ENCODE measurements around the gene SLC15A3. TPM values are rescaled to one million over a fixed set of nuclear protein-coding genes. Genes with fewer than 3 reads are reported as not detected.
A peak's percentile ranks its signal among the peaks of the same experiment; 100 is the strongest.

Gene SLC15A3
- polyA plus RNA-seq, 4 donors: 4.5 to 26.0 (median 11.3) TPM

- H3K36me3 ChIP-seq (ENCODE audit: control insufficient read depth in 3 of 3, insufficient read depth in 2 of 3, low read depth in 1 of 3, low read length in 3 of 3): peaks cover 17 to 57% (median 36%) of the 10 kb centered on the region in 3 donors
- FAIRE-seq: no peak
Observed at GRCh38 chr11:60900673-60901404, 51.1 kb downstream of the SLC15A3 start.

GRCh38 chr11:60899977-60900376 lies 52.0 kb downstream of the SLC15A3 start:
- H3K36me3 ChIP-seq (ENCODE audit: control insufficient read depth in 3 of 3, insufficient read depth in 2 of 3, low read depth in 1 of 3, low read length in 3 of 3): peaks cover 22 to 57% (median 38%) of the 10 kb centered on the region in 3 donors
- peaks cover 0 to 8% (median 5%) of the 10 kb centered on the region in 3 donors for H3K4me1 ChIP-seq (ENCODE audit: control insufficient read depth in 3 of 3, insufficient read depth in 2 of 3, low read depth in 1 of 3, low read length in 2 of 3)
- no peak overlapping the region for H3K27ac ChIP-seq (ENCODE audit: low read depth in 1 of 3, low read length in 2 of 3)
- H3K9me3 ChIP-seq (ENCODE audit: control insufficient read depth in 2 of 2, insufficient read depth in 1 of 2, low read depth in 1 of 2, low read length in 1 of 2): no peaks in the 10 kb centered on the region
- H3K27me3 ChIP-seq (ENCODE audit: control insufficient read depth in 3 of 3, insufficient read depth in 3 of 3, low read length in 3 of 3): no peaks in the 10 kb centered on the region
- WGBS, 3 donors: 60 to 79% (median 65%) methylated on average over 4 of the region's 4 CpGs
- no peak for FAIRE-seq
- no peak for DNase-seq
- H3K4me3 ChIP-seq (ENCODE audit: low read depth in 1 of 3, low read length in 3 of 3): no peak overlapping the region

More at GRCh38 chr11:60900673-60901404, 51.1 kb downstream of the SLC15A3 start:
- DNase-seq: no peak
- Histone ChIP-seq H3K4me1 (ENCODE audit: control insufficient read depth in 3 of 3, insufficient read depth in 2 of 3, low read depth in 1 of 3, low read length in 2 of 3) (peaks cover 0 to 12% (median 8%) of the 10 kb centered on the region in 3 donors), H3K27me3 (ENCODE audit: control insufficient read depth in 3 of 3, insufficient read depth in 3 of 3, low read length in 3 of 3) (no peaks in the 10 kb centered on the region), H3K4me3 (ENCODE audit: low read depth in 1 of 3, low read length in 3 of 3) (no peak overlapping the region), H3K9me3 (ENCODE audit: control insufficient read depth in 2 of 2, insufficient read depth in 1 of 2, low read depth in 1 of 2, low read length in 1 of 2) (no peaks in the 10 kb centered on the region), H3K27ac (ENCODE audit: low read depth in 1 of 3, low read length in 2 of 3) (no peak overlapping the region)
- WGBS, 3 donors: 86 to 87% (median 87%) methylated on average over 13 of the region's 13 CpGs

GRCh38 chr11:60899046-60899936 lies 52.7 kb downstream of the SLC15A3 start:
- FAIRE-seq (no peak), DNase-seq (peak; percentile 64 to 76)
- Histone ChIP-seq H3K4me1 (ENCODE audit: control insufficient read depth in 3 of 3, insufficient read depth in 2 of 3, low read depth in 1 of 3, low read length in 2 of 3) (peaks cover 0 to 1% (median 0%) of the 10 kb centered on the region in 3 donors), H3K27ac (ENCODE audit: low read depth in 1 of 3, low read length in 2 of 3) (no peak overlapping the region), H3K36me3 (ENCODE audit: control insufficient read depth in 3 of 3, insufficient read depth in 2 of 3, low read depth in 1 of 3, low read length in 3 of 3) (peaks cover 24 to 57% (median 39%) of the 10 kb centered on the region in 3 donors), H3K4me3 (ENCODE audit: low read depth in 1 of 3, low read length in 3 of 3) (no peak overlapping the region), H3K27me3 (ENCODE audit: control insufficient read depth in 3 of 3, insufficient read depth in 3 of 3, low read length in 3 of 3) (no peaks in the 10 kb centered on the region), H3K9me3 (ENCODE audit: control insufficient read depth in 2 of 2, insufficient read depth in 1 of 2, low read depth in 1 of 2, low read length in 1 of 2) (no peaks in the 10 kb centered on the region)
- 57 to 62% (median 59%) methylated on average over 12 of the region's 12 CpGs for WGBS, 3 donors

GRCh38 chr11:60897496-60897895 lies 54.5 kb downstream of the SLC15A3 start:
- Histone ChIP-seq H3K36me3 (ENCODE audit: control insufficient read depth in 3 of 3, insufficient read depth in 2 of 3, low read depth in 1 of 3, low read length in 3 of 3) (peaks cover 24 to 56% (median 37%) of the 10 kb centered on the region in 3 donors), H3K4me1 (ENCODE audit: control insufficient read depth in 3 of 3, insufficient read depth in 2 of 3, low read depth in 1 of 3, low read length in 2 of 3) (no peaks in the 10 kb centered on the region), H3K27me3 (ENCODE audit: control insufficient read depth in 3 of 3, insufficient read depth in 3 of 3, low read length in 3 of 3) (no peaks in the 10 kb centered on the region), H3K27ac (ENCODE audit: low read depth in 1 of 3, low read length in 2 of 3) (no peak overlapping the region), H3K9me3 (ENCODE audit: control insufficient read depth in 2 of 2, insufficient read depth in 1 of 2, low read depth in 1 of 2, low read length in 1 of 2) (no peaks in the 10 kb centered on the region), H3K4me3 (ENCODE audit: low read depth in 1 of 3, low read length in 3 of 3) (no peak overlapping the region)
- 93 to 98% (median 98%) methylated on average over 4 of the region's 4 CpGs for WGBS, 3 donors
- FAIRE-seq: no peak
- DNase-seq: no peak

DNA sequence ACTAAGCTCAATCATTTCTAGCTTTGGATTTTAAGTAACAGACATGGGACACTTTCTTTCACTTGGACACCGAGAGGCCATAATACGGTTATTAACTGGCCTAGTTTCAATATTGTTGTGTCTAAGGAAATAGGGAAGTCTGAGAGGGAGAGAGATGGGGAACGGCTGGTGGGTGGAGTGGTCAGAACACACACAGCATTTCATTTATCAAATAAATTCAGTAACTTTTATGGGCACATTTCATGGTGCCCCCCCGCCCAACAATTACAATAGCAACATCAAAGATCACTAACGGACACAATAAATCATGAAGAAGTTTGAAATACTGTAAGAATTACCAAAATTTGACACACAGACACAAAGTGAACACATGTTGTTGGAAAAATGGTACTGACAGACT lies 56.3 kb downstream of the SLC15A3 start:
- DNase-seq (no peak), FAIRE-seq (no peak)
- H3K36me3 ChIP-seq (ENCODE audit: control insufficient read depth in 3 of 3, insufficient read depth in 2 of 3, low read depth in 1 of 3, low read length in 3 of 3): peaks cover 17 to 47% (median 32%) of the 10 kb centered on the region in 3 donors
- no peaks in the 10 kb centered on the region for H3K9me3 ChIP-seq (ENCODE audit: control insufficient read depth in 2 of 2, insufficient read depth in 1 of 2, low read depth in 1 of 2, low read length in 1 of 2)
- WGBS, 3 donors: 71 to 91% (median 86%) methylated on average over 5 of the region's 5 CpGs
- H3K27ac ChIP-seq (ENCODE audit: low read depth in 1 of 3, low read length in 2 of 3): no peak overlapping the region
- H3K27me3 ChIP-seq (ENCODE audit: control insufficient read depth in 3 of 3, insufficient read depth in 3 of 3, low read length in 3 of 3): no peaks in the 10 kb centered on the region
- H3K4me3 ChIP-seq (ENCODE audit: low read depth in 1 of 3, low read length in 3 of 3): no peak overlapping the region
- no peaks in the 10 kb centered on the region for H3K4me1 ChIP-seq (ENCODE audit: control insufficient read depth in 3 of 3, insufficient read depth in 2 of 3, low read depth in 1 of 3, low read length in 2 of 3)

DNA sequence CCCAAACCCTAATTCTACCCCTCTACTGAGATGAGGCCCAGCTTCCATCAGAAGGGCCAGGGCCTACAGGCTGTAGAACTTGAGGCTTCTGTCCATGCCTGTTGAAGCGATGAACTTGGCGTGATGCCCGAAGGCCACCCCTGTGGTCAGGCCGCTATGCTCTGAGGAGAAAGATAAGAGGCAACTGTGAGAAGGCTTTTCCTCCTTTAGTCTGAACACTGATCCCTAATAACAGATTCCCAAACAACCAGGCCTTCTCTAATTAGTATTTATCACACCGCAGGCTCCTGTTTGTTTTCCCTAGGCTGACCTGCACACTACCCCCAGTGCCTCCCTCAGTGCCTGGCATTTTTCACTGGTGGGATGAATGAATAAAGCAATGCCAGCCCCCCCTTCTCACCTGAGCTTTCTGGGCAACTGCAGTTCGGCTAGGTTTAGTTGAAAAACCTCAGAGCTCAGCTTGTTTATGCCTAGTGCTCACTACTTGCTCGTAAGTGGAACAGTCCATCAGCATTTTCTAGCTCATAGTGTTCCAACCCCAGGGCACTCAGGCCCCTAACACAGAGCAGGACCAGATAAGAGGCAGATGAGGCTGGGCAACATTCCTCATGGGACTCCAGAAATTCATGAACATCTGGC lies 60.8 kb downstream of the SLC15A3 start:
- H3K27ac ChIP-seq (ENCODE audit: low read depth in 1 of 3, low read length in 2 of 3): no peak overlapping the region
- DNase-seq: no peak
- FAIRE-seq: no peak
- WGBS, 3 donors: 77 to 92% (median 77%) methylated on average over 7 of the region's 7 CpGs
- H3K4me3 ChIP-seq (ENCODE audit: low read depth in 1 of 3, low read length in 3 of 3): no peak overlapping the region
- H3K9me3 ChIP-seq (ENCODE audit: control insufficient read depth in 2 of 2, insufficient read depth in 1 of 2, low read depth in 1 of 2, low read length in 1 of 2): no peaks in the 10 kb centered on the region
- H3K27me3 ChIP-seq (ENCODE audit: control insufficient read depth in 3 of 3, insufficient read depth in 3 of 3, low read length in 3 of 3): no peaks in the 10 kb centered on the region
- peaks cover 0 to 3% (median 0%) of the 10 kb centered on the region in 3 donors for H3K4me1 ChIP-seq (ENCODE audit: control insufficient read depth in 3 of 3, insufficient read depth in 2 of 3, low read depth in 1 of 3, low read length in 2 of 3)
- peaks cover 5 to 42% (median 11%) of the 10 kb centered on the region in 3 donors for H3K36me3 ChIP-seq (ENCODE audit: control insufficient read depth in 3 of 3, insufficient read depth in 2 of 3, low read depth in 1 of 3, low read length in 3 of 3)

DNA sequence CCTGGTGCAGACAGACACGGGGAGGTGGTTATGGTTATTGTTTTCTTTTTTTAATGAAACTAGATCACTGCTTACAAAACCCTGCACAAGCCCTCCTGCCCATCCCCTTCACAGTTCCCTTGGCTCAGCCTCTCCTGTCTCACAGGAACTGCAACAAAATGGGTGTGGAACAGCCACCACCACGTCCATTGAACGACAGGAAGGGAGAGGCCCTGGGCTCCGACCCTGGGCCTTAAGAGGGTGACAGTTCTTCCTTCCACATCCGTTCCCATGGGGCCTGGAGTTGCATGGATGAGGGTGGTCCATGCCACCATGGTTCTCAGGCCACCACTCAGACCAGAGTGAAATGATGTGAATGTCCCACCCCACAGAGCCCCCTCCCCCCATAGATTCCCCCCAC lies 61.3 kb downstream of the SLC15A3 start:
- DNase-seq: no peak
- FAIRE-seq: no peak
- H3K36me3 ChIP-seq (ENCODE audit: control insufficient read depth in 3 of 3, insufficient read depth in 2 of 3, low read depth in 1 of 3, low read length in 3 of 3): peaks cover 3 to 40% (median 9%) of the 10 kb centered on the region in 3 donors
- no peaks in the 10 kb centered on the region for H3K9me3 ChIP-seq (ENCODE audit: control insufficient read depth in 2 of 2, insufficient read depth in 1 of 2, low read depth in 1 of 2, low read length in 1 of 2)
- H3K27me3 ChIP-seq (ENCODE audit: control insufficient read depth in 3 of 3, insufficient read depth in 3 of 3, low read length in 3 of 3): no peaks in the 10 kb centered on the region
- WGBS, 3 donors: 60 to 72% (median 65%) methylated on average over 5 of the region's 5 CpGs
- H3K4me1 ChIP-seq (ENCODE audit: control insufficient read depth in 3 of 3, insufficient read depth in 2 of 3, low read depth in 1 of 3, low read length in 2 of 3): peaks cover 0 to 3% (median 0%) of the 10 kb centered on the region in 3 donors
- H3K27ac ChIP-seq (ENCODE audit: low read depth in 1 of 3, low read length in 2 of 3): no peak overlapping the region
- no peak overlapping the region for H3K4me3 ChIP-seq (ENCODE audit: low read depth in 1 of 3, low read length in 3 of 3)

DNA sequence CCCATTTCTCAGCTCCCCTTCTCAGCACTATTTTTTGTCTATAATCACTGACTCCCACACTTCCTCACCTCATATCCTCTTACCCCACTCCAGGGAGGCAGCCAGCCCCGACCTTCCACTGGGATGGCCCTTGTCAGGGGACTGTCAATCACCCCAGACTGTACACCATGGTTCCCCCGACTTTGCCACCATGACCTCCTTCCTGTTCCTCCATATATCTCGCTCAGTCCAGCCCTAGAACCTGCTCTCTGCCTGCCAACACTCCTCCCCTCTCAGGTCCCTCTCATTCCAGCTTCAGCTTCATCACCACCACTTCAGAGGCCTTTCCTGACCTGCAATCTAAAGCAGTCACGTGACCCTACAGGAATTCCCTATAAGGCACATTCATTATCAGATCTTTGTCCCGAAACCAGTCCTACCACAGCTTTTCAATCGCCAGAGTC lies 62.1 kb downstream of the SLC15A3 start:
- WGBS, 3 donors: 44 to 54% (median 49%) methylated on average over 6 of the region's 6 CpGs
- FAIRE-seq: no peak

More for the DNA sequence above, 62.1 kb downstream of the SLC15A3 start:
- Histone ChIP-seq H3K4me1 (ENCODE audit: control insufficient read depth in 3 of 3, insufficient read depth in 2 of 3, low read depth in 1 of 3, low read length in 2 of 3) (peaks cover 0 to 3% (median 0%) of the 10 kb centered on the region in 3 donors), H3K27ac (ENCODE audit: low read depth in 1 of 3, low read length in 2 of 3) (no peak overlapping the region), H3K27me3 (ENCODE audit: control insufficient read depth in 3 of 3, insufficient read depth in 3 of 3, low read length in 3 of 3) (no peaks in the 10 kb centered on the region), H3K9me3 (ENCODE audit: control insufficient read depth in 2 of 2, insufficient read depth in 1 of 2, low read depth in 1 of 2, low read length in 1 of 2) (no peaks in the 10 kb centered on the region), H3K36me3 (ENCODE audit: control insufficient read depth in 3 of 3, insufficient read depth in 2 of 3, low read depth in 1 of 3, low read length in 3 of 3) (peaks cover under 1 to 40% (median 5%) of the 10 kb centered on the region in 3 donors), H3K4me3 (ENCODE audit: low read depth in 1 of 3, low read length in 3 of 3) (no peak overlapping the region)
- peak in 1 of 2 donors; percentile 42 for DNase-seq

Measured in small intestine (tissue), 7 donors.